Activated B cell treated with CpG ODN at 0.5 μM for 24 hours (primary cell): ENCODE measurements around the gene FAM53A. TPM values are rescaled to one million over a fixed set of nuclear protein-coding genes. Genes with fewer than 3 reads are reported as not detected.

Source experiments
- ATAC-seq: fragments of 200-7000 bp; cut with Tn5 transposase; one replicate; pipeline ENCODE4 v1.10.0; 2021; ENCODE audit warnings: low read depth, mild to moderate bottlenecking, moderate library complexity
- CTCF ChIA-PET: fragments of 350-600 bp; sonication (Branson Sonifier 250); formaldehyde crosslinking; loops from one replicate; lab custom pipeline; 2021; ENCODE audit warnings: antibody characterized with exemption; lab: Charles Lee
- POLR2A ChIA-PET: fragments of 350-600 bp; sonication (Branson Sonifier 250); formaldehyde crosslinking; loops from one replicate; lab custom pipeline; 2021; ENCODE audit warnings: antibody characterized with exemption; lab: Charles Lee
- DNase-seq: peaks from one replicate; pipeline ENCODE4 v3.0.0; 2022
- H3K27ac Mint-ChIP-seq: one replicate; pipeline ENCODE4 v1.8.0; 2020; ENCODE audit warnings: mixed read lengths
- H3K27me3 Mint-ChIP-seq: one replicate; pipeline ENCODE4 v1.8.0; 2021; ENCODE audit warnings: mixed read lengths
- H3K36me3 Mint-ChIP-seq: one replicate; pipeline ENCODE4 v1.8.0; 2021; ENCODE audit warnings: low read depth, mixed read lengths
- H3K4me1 Mint-ChIP-seq: one replicate; pipeline ENCODE4 v1.8.0; 2021; ENCODE audit warnings: mixed read lengths
- H3K4me3 Mint-ChIP-seq: one replicate; pipeline ENCODE4 v1.8.0; 2020; ENCODE audit warnings: mild to moderate bottlenecking, mixed read lengths
- H3K9me3 Mint-ChIP-seq: one replicate; pipeline ENCODE4 v1.8.0; 2020; ENCODE audit warnings: mixed read lengths
- intact Hi-C: fragments of 100-400 bp; cut with micrococcal nuclease; formaldehyde crosslinking; loops from one replicate; pipeline ENCODE4 v1.15.1; 2024
- total RNA-seq: library from RNA; stranded (reverse); gene quantifications from 2 replicates; pipeline ENCODE4 v1.2.3, GENCODE V29; 2022
- TF ChIP-seq, protein P1 (sequence below): fragments of 200-600 bp; IDR thresholded peaks from one replicate; pipeline ENCODE4 v1.8.0; 2022; ENCODE audit warnings: antibody characterized with exemption, mild to moderate bottlenecking

FAM53A gene
- total RNA-seq, 1 donor from 2014 or later = 1.2 TPM

DNA sequence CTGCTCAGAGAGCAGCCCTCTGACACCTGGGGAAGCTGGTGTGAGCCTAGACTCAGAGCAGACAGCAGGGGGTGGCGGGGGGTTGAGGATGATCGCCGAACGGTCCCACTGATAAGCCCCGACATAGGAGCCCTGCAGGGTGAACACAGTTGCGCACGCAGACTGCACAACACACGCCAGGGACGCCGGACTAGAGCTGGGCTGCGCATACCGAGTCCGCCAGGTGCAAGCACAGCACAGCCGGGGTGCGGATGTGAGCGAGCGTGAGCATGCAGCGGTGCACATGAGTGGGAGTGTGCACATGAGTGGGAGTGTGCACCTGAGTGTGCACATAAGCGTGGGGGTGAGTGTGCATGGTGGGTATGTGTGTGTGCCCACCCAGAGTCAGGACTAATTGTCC lies 36.7 kb downstream of the FAM53A start:
- Mint-ChIP-seq H3K27ac (no peak overlapping the region), H3K9me3 (no peaks in the 10 kb centered on the region), H3K27me3 (no peaks in the 10 kb centered on the region), H3K4me3 (no peak overlapping the region), H3K4me1 (no peaks in the 10 kb centered on the region), H3K36me3 (no peaks in the 10 kb centered on the region)
- DNase-seq (no peak), ATAC-seq (no peak)
- POLR2A ChIA-PET = no interaction called here
- TF ChIP-seq, protein P1, sequence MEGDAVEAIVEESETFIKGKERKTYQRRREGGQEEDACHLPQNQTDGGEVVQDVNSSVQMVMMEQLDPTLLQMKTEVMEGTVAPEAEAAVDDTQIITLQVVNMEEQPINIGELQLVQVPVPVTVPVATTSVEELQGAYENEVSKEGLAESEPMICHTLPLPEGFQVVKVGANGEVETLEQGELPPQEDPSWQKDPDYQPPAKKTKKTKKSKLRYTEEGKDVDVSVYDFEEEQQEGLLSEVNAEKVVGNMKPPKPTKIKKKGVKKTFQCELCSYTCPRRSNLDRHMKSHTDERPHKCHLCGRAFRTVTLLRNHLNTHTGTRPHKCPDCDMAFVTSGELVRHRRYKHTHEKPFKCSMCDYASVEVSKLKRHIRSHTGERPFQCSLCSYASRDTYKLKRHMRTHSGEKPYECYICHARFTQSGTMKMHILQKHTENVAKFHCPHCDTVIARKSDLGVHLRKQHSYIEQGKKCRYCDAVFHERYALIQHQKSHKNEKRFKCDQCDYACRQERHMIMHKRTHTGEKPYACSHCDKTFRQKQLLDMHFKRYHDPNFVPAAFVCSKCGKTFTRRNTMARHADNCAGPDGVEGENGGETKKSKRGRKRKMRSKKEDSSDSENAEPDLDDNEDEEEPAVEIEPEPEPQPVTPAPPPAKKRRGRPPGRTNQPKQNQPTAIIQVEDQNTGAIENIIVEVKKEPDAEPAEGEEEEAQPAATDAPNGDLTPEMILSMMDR = no peak
- CTCF ChIA-PET = no interaction called here
- intact Hi-C loops = no loop called here

- H3K36me3 Mint-ChIP-seq = no peaks in the 10 kb centered on the region
- POLR2A ChIA-PET = no interaction called here
- H3K27ac Mint-ChIP-seq = no peak overlapping the region
- H3K4me3 Mint-ChIP-seq = no peak overlapping the region
- TF ChIP-seq, protein P1 = no peak
- H3K4me1 Mint-ChIP-seq = no peaks in the 10 kb centered on the region
- no peaks in the 10 kb centered on the region for H3K27me3 Mint-ChIP-seq
- ATAC-seq (no peak), DNase-seq (no peak)
- CTCF ChIA-PET = no interaction called here
- no peaks in the 10 kb centered on the region for H3K9me3 Mint-ChIP-seq
- intact Hi-C loops = no loop called here
Measured at GRCh38 chr4:1646690-1647089, 37.4 kb downstream of the FAM53A start.

DNA sequence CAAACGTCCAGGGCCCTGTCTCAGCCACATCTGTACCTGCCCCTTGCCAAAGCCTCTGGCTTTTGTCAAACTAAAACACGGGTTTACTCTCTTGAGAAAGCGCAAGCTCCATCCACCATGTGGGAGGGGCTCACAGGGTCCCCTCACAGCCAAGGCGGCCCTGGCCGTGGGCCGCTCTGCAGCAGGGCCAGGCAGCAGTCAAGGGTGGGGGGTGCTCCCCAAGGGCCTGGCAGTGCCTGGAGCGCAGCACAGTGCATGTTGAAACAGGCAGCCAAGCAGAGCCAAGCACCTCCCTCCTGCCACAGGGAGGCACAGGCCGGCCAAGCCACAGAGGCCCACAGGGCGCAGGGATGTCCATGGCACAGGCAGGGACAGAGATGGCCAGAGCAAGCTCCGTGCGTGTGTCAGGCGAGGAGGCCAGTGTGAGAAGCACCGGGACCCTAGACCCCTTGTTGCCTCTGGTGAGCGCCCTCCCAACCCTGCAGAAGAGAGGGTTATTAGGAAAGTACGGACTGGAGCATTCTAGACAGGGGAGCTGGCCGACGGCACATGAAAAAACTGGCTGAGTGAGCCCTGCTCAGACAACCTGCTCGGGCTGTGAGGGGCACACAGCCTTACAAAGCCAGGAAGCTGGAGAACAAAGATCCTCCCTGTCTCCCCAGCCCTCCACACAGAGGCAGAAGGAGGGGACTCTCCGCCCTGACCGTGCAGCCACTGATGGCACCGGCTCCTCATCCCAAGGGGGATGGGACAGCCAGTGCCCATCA lies 39.0 kb downstream of the FAM53A start:
- intact Hi-C loops = no loop called here
- CTCF ChIA-PET = no interaction called here
- no peaks in the 10 kb centered on the region for H3K36me3 Mint-ChIP-seq
- ATAC-seq (no peak), DNase-seq (no peak)
- TF ChIP-seq, protein P1 = no peak
- no peak overlapping the region for H3K27ac Mint-ChIP-seq
- H3K27me3 Mint-ChIP-seq = no peaks in the 10 kb centered on the region
- no peak overlapping the region for H3K4me3 Mint-ChIP-seq
- no peaks in the 10 kb centered on the region for H3K9me3 Mint-ChIP-seq
- H3K4me1 Mint-ChIP-seq = no peaks in the 10 kb centered on the region
- POLR2A ChIA-PET = no interaction called here

DNA sequence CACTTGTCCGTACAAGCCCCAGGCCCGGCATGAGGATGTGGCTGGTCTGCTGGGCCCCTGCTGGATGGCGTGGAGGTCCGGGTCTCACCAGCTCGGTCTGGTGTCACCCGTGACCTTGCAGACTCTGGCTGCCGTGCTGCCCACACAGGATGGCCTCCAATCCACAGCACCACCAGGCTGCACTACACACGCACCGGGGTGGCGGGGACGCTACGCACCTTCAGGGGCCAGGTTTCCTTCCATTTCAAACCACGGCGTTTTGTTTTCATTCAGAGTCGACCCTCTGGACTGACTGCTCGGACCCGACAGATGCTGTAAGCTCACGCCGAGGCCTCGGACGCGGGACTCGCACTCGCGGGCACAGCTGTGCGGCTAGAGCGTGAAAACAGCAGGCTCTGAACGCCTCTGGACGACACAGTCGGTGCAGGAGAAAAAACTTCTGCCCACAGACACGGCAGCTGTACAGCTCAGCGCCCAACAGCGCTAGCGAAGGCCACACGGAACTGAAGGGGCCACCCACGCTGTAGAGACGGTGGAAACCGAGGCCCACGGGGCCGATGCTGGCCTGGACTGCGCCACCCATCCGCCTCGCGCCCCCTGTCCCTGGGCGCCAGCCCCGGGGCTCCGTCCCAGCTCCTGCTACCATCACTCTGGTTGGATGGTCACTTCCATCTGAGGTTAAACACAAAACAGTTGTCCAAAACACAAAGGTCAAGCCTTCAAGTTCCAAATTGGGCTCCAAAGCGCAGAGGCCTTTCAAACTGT lies 40.0 kb downstream of the FAM53A start:
- intact Hi-C loops = no loop called here
- no peak for ATAC-seq
- no peak for DNase-seq
- no peak overlapping the region for H3K27ac Mint-ChIP-seq
- H3K4me1 Mint-ChIP-seq = no peaks in the 10 kb centered on the region
- POLR2A ChIA-PET = no interaction called here
- no peaks in the 10 kb centered on the region for H3K9me3 Mint-ChIP-seq
- no peak overlapping the region for H3K4me3 Mint-ChIP-seq
- no peaks in the 10 kb centered on the region for H3K36me3 Mint-ChIP-seq
- TF ChIP-seq, protein P1 = no peak
- CTCF ChIA-PET = no interaction called here
- H3K27me3 Mint-ChIP-seq = no peaks in the 10 kb centered on the region

GRCh38 chr4:1642196-1642951 lies 41.7 kb downstream of the FAM53A start:
- intact Hi-C loops = no loop called here
- Mint-ChIP-seq H3K36me3 (no peaks in the 10 kb centered on the region), H3K27ac (no peak overlapping the region), H3K4me3 (no peak overlapping the region), H3K27me3 (no peaks in the 10 kb centered on the region), H3K4me1 (no peaks in the 10 kb centered on the region), H3K9me3 (no peaks in the 10 kb centered on the region)
- DNase-seq (no peak), ATAC-seq (no peak)
- ChIA-PET POLR2A (no interaction called here), CTCF (no interaction called here)
- TF ChIP-seq, protein P1 = no peak
